GM12872 (cell line): ENCODE measurements around the gene NPB.

Experiments
- CTCF ChIP-seq: IDR thresholded peaks from 3 replicates; pipeline ENCODE4 v1.5.1; 2011; ENCODE audit warnings: low read depth, mild to moderate bottlenecking, low read length, moderate library complexity; ENCODE audit not compliant: insufficient read depth

The NPB gene

GRCh38 chr17:81877569-81877968 is 24.5 kb upstream of the NPB start:
- no peak for TF ChIP-seq CTCF

- TF ChIP-seq CTCF = no peak
These were observed 23.7 kb upstream of the NPB start for GRCh38 chr17:81878294-81878693.

- TF ChIP-seq CTCF = no peak
These were observed 22.9 kb upstream of the NPB start for GRCh38 chr17:81879121-81879520.

GRCh38 chr17:81884520-81884919 is 17.5 kb upstream of the NPB start:
- TF ChIP-seq CTCF = no peak

GRCh38 chr17:81884968-81885367 is 17.1 kb upstream of the NPB start:
- TF ChIP-seq CTCF = no peak

GRCh38 chr17:81885454-81885853 is 16.6 kb upstream of the NPB start:
- TF ChIP-seq CTCF = no peak

GRCh38 chr17:81885869-81886548 is 16.0 kb upstream of the NPB start:
- no peak for TF ChIP-seq CTCF
